GM23338 (cell line): ENCODE data around the gene MED9. TPM values are rescaled to one million over a fixed set of nuclear protein-coding genes. Genes with fewer than 3 reads are reported as not detected.

Experiments
- ATAC-seq: fragments of 200-7000 bp; cut with Tn5 transposase; 3 replicates; pipeline ENCODE4 v1.9.1; 2020
- DNase-seq: peaks from one replicate; pipeline ENCODE4 v3.0.0-alpha.2; 2015; ENCODE audit warnings: low spot score
- H2AFZ ChIP-seq: fragments of 200-600 bp; sonication (generic); 2 replicates; pipeline ENCODE4 v1.8.0; 2016; ENCODE audit warnings: antibody characterized with exemption, mild to moderate bottlenecking, moderate library complexity
- H3F3A ChIP-seq: fragments of 200-600 bp; sonication (generic); replicated peaks from 2 replicates; pipeline ENCODE4 v1.8.0; 2017; ENCODE audit warnings: antibody characterized with exemption, mixed run types, low read depth
- H3K27ac ChIP-seq: fragments of 200-600 bp; sonication (generic); 2 replicates; pipeline ENCODE4 v1.6.1; 2016; ENCODE audit warnings: low read depth
- H3K27me3 ChIP-seq: fragments of 200-600 bp; sonication (generic); 2 replicates; pipeline ENCODE4 v1.8.0; 2016; ENCODE audit warnings: mild to moderate bottlenecking, mixed run types, moderate library complexity; ENCODE audit not compliant: insufficient read depth
- H3K36me3 ChIP-seq: fragments of 200-600 bp; sonication (generic); 2 replicates; pipeline ENCODE4 v1.8.0; 2016; ENCODE audit warnings: mild to moderate bottlenecking; ENCODE audit not compliant: insufficient read depth
- H3K4me1 ChIP-seq: fragments of 200-600 bp; sonication (generic); 2 replicates; pipeline ENCODE4 v1.8.0; 2016; ENCODE audit warnings: mild to moderate bottlenecking, moderate library complexity; ENCODE audit not compliant: insufficient read depth
- H3K4me2 ChIP-seq: fragments of 200-600 bp; sonication (generic); 2 replicates; pipeline ENCODE4 v1.7.1; 2017; ENCODE audit warnings: mixed run types
- H3K4me3 ChIP-seq: fragments of 200-600 bp; sonication (generic); 2 replicates; pipeline ENCODE4 v1.6.1; 2016; ENCODE audit warnings: mixed run types
- H3K79me2 ChIP-seq: fragments of 200-600 bp; sonication (generic); replicated peaks from 2 replicates; pipeline ENCODE4 v1.8.0; 2017; ENCODE audit warnings: mild to moderate bottlenecking; ENCODE audit not compliant: insufficient read depth
- H3K9me2 ChIP-seq: fragments of 200-600 bp; sonication (generic); 2 replicates; pipeline ENCODE4 v1.8.0; 2017; ENCODE audit not compliant: insufficient read depth
- H4K20me1 ChIP-seq: fragments of 200-600 bp; sonication (generic); replicated peaks from 2 replicates; pipeline ENCODE4 v1.8.0; 2017; ENCODE audit warnings: mild to moderate bottlenecking; ENCODE audit not compliant: insufficient read depth
- H3K27ac Mint-ChIP-seq: 2 replicates; pipeline ENCODE4 v1.8.0; 2020; ENCODE audit warnings: inconsistent platforms, mild to moderate bottlenecking, moderate library complexity, mixed read lengths
- H3K27me3 Mint-ChIP-seq: 3 replicates; pipeline ENCODE4 v1.8.0; 2022; ENCODE audit warnings: low read depth, mild to moderate bottlenecking, moderate library complexity, mixed read lengths, inconsistent platforms; ENCODE audit not compliant: insufficient read depth, poor library complexity
- H3K36me3 Mint-ChIP-seq: 3 replicates; pipeline ENCODE4 v1.8.0; 2021; ENCODE audit warnings: low read depth, mild to moderate bottlenecking, inconsistent platforms, moderate library complexity, mixed read lengths
- H3K4me1 Mint-ChIP-seq: 3 replicates; pipeline ENCODE4 v1.8.0; 2020; ENCODE audit warnings: mild to moderate bottlenecking, inconsistent platforms, mixed read lengths
- H3K4me3 Mint-ChIP-seq: 3 replicates; pipeline ENCODE4 v1.8.0; 2021; ENCODE audit warnings: moderate library complexity, mild to moderate bottlenecking, inconsistent platforms, mixed read lengths
- H3K9me3 Mint-ChIP-seq: 3 replicates; pipeline ENCODE4 v1.8.0; 2020; ENCODE audit warnings: moderate library complexity, mild to moderate bottlenecking, inconsistent platforms, mixed read lengths
- CREB1 ChIP-seq: fragments of 250-450 bp; sonication (Bioruptor Pico); IDR thresholded peaks from 2 replicates; pipeline ENCODE4 v1.5.0; 2020; ENCODE audit warnings: low read depth, mild to moderate bottlenecking, moderate library complexity
- CTCF ChIP-seq, 2 experiments: fragments of 200-600 bp in 1 of 2; sonication (generic) in 1 of 2; conservative IDR thresholded peaks; 2 replicates each; pipeline versions ENCODE4 v1.5.1 to v1.6.1; 2016 to 2017; ENCODE audit warnings: antibody characterized with exemption in 2 of 2, low read depth in 2 of 2, mild to moderate bottlenecking in 2 of 2, moderate library complexity in 1 of 2
- JUNB ChIP-seq: IDR thresholded peaks from one replicate; pipeline ENCODE4 v1.6.1; 2016; ENCODE audit warnings: antibody characterized with exemption; ENCODE audit not compliant: unreplicated experiment
- ZNF331 ChIP-seq: fragments of 250-450 bp; sonication (Bioruptor Pico); IDR thresholded peaks from 2 replicates; pipeline ENCODE4 v1.5.0; 2020; ENCODE audit warnings: low read depth, mild to moderate bottlenecking, moderate library complexity
- polyA plus RNA-seq: library from polyadenylated mRNA; unstranded; fragments of >200 nt; fragmentation: Nextera tagmentation; extraction: Ambion mirVana; gene quantifications from 2 replicates; pipeline ENCODE4 v1.2.1, GENCODE V29; 2016
- total RNA-seq: library from RNA; depleted of rRNA; stranded (reverse); fragments of >200 nt; shearing (Covaris generic); gene quantifications from 2 replicates; pipeline ENCODE4 v1.2.3, GENCODE V29; 2014

MED9 gene
- total and polyA plus RNA-seq, 2 experiments from 2014 or later: 17.3 to 19.9 TPM

GRCh38 chr17:17508646-17509591 lies 32.1 kb downstream of the MED9 start:
- H3K79me2 ChIP-seq: no peaks in the 10 kb centered on the region
- H3K27ac ChIP-seq: no peak overlapping the region
- no peaks in the 10 kb centered on the region for H3K9me3 Mint-ChIP-seq
- H3K4me3 Mint-ChIP-seq: no peak overlapping the region
- peaks cover 16% of the 10 kb centered on the region for H3K27me3 Mint-ChIP-seq
- H3K36me3 ChIP-seq: no peaks in the 10 kb centered on the region
- no peaks in the 10 kb centered on the region for H3F3A ChIP-seq
- H3K9me2 ChIP-seq: no peaks in the 10 kb centered on the region
- peak; percentile 12 for ATAC-seq
- H3K4me1 ChIP-seq: no peaks in the 10 kb centered on the region
- no peak for DNase-seq
- no peak overlapping the region for H3K27ac Mint-ChIP-seq
- no peak overlapping the region for H3K4me3 ChIP-seq
- H3K4me1 Mint-ChIP-seq: peaks cover 5% of the 10 kb centered on the region; the same call in 2 of the 3 replicates
- H4K20me1 ChIP-seq: no peaks in the 10 kb centered on the region
- peak in 1 of 2 experiments; percentile 11; a peak in 1 of 4 replicates for TF ChIP-seq CTCF (conservative IDR thresholded peaks at IDR 0.05; ENCODE audit: low read depth in 2 of 2)
- no peak for TF ChIP-seq ZNF331 (CRISPR knock-in tag)
- H2AFZ ChIP-seq: no peak overlapping the region
- no peaks in the 10 kb centered on the region for H3K36me3 Mint-ChIP-seq
- no peaks in the 10 kb centered on the region for H3K27me3 ChIP-seq
- no peak overlapping the region for H3K4me2 ChIP-seq

DNA sequence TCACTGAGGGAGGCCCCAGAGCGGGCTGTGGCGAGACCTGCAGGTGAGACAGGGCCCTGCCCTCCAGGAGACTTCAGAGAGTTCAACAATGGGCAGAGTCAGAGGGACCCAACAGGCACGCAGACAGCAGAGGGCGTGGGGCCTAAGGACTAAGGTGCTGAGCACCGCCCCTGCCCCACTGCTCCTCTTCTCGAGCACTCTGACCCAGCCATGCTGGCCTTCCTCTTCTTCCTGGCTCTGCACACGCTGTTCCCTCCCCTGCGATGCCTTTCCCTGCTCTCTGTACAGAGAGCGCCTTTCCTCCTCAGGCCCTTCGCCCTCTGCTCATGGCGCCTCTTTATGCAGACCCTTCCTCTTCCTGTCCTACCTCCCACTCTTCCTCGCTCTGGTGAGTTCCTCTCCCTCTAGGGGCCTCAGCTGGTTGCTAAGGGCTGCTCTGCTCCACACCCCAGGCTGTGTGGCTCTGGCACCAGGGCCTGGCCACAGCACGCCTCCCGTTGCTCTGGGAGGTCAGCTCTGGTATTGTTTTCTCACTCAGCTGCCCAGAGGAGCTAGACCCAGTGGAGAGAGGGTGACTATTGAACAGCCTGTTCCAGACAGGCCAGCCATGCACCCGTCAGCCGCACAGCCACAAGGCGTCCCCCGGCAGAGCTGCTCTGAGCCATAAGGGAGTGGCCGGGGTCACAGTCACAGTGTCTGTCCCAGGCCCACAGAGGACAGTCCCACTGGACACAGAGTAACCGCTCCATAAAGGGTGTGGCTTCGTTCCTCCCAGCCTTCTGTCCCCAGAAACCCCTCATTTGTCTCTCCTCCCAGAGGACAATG lies 33.0 kb downstream of the MED9 start:
- Mint-ChIP-seq H3K4me1 (peaks cover 8% of the 10 kb centered on the region; the same call in 2 of the 3 replicates), H3K27ac (0 out of 2 replicates have a peak overlapping the region, but pooled peaks have one; percentile 27), H3K4me3 (no peak overlapping the region; the same call in 2 of the 3 replicates), H3K27me3 (peaks cover 16% of the 10 kb centered on the region), H3K9me3 (no peaks in the 10 kb centered on the region), H3K36me3 (no peaks in the 10 kb centered on the region)
- Histone ChIP-seq H3K9me2 (no peaks in the 10 kb centered on the region), H3K27me3 (no peaks in the 10 kb centered on the region), H4K20me1 (no peaks in the 10 kb centered on the region), H3K36me3 (no peaks in the 10 kb centered on the region), H3K79me2 (no peaks in the 10 kb centered on the region), H3K4me2 (no peak overlapping the region), H2AFZ (no peak overlapping the region), H3F3A (no peaks in the 10 kb centered on the region), H3K27ac (no peak overlapping the region), H3K4me1 (no peaks in the 10 kb centered on the region), H3K4me3 (no peak overlapping the region)
- no peak for DNase-seq
- ATAC-seq: no peak; the same call in 2 of the 3 replicates
- TF ChIP-seq JUNB (no peak), CREB1 (CRISPR knock-in tag) (no peak), ZNF331 (CRISPR knock-in tag) (no peak)
